GM19468 (cell line): ENCODE measurements around the gene ADGRV1.
A peak's percentile ranks its signal among the peaks of the same experiment; 100 is the strongest.
"Not testable (repeated sequence)": the region's sequence is repeated elsewhere in the genome, so short reads cannot be mapped to it uniquely, and the experiment has no call there.

Experiments used
- ATAC-seq: cut with Tn5 transposase; IDR thresholded peaks from one replicate; pipeline ENCODE4 v1.9.1; 2021; ENCODE audit warnings: mild to moderate bottlenecking, moderate library complexity, moderate number of reproducible peaks; ENCODE audit not compliant: unreplicated experiment; ENCODE audit errors: extremely low read depth

Gene ADGRV1

GRCh38 chr5:91038180-91038808, 479.7 kb downstream of the ADGRV1 start:
- ATAC-seq: no peak

DNA sequence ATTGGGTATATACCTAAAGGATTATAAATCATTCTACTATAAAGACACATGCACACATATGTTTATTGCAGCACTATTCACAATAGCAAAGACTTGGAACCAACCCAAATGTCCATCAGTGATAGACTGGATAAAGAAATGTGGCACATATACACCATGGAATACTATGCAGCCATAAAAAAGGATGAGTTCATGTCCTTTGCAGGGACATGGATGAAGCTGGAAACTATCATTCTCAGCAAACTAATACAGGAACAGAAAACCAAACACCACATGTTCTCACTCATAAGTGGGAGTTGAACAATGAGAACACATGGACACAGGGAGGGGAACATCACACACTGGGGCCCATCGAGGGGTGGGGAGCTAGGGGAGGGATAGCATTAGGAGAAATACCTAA, 482.5 kb downstream of the ADGRV1 start:
- ATAC-seq: not testable (repeated sequence)

- no peak for ATAC-seq
These were observed 483.8 kb downstream of the ADGRV1 start for GRCh38 chr5:91042247-91042935.

DNA sequence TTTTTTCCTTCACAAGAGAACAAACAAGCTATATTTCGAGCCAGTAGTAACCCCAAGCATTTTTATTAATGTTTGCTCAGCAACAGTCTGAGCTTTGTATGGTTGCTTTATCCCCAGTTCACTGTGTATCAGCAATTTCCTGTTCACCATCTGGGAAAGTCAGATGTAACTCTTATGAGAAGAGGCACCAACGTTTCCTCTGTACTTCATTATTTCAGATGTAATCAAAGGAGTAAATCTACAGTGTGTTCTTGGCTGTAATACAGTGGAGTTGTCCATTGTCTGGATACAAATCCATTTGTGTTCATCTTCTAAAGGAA, 484.3 kb downstream of the ADGRV1 start:
- no peak for ATAC-seq

- no peak for ATAC-seq
These were observed 489.5 kb downstream of the ADGRV1 start for GRCh38 chr5:91048073-91048472.

DNA sequence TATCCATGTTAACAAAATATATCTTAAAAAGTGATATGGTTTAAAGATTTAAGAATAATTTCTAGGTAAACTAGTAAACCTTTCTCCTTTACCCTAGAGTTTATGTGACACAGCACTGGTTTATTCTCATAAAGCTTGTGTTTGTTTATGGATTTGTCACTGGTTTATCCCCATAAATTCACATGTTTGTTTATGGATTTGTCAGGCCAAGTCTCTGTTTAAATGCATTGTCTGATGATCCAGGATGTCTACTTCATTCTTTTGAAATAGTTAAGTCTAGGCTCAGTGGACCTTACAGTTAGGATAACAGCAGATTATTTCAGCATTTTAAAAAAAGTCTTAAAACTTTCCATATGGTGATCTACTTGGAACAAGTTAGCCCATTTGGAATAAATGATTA, 490.5 kb downstream of the ADGRV1 start:
- no peak for ATAC-seq

GRCh38 chr5:91049800-91050199, 491.2 kb downstream of the ADGRV1 start:
- ATAC-seq: no peak

DNA sequence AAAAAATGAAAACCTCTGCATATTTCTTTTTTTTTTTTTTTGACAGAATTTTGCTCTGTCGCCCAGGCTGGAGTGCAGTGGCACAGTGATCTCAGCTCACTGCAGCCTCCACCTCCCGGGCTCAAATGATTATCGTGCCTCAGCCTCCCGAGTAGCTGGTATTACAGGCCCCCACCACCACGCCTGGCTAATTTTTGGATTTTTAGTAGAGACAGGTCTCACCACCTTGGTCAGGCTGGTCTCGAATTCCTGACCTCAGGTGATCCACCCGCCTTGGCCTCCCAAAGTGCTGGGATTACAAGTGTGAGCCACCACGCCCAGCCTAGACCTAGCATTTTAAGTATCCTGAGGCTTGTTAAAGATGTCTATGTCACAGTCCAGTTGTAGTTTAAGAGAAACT, 493.8 kb downstream of the ADGRV1 start:
- ATAC-seq: not testable (repeated sequence)

GRCh38 chr5:91052977-91053740, 494.6 kb downstream of the ADGRV1 start:
- no peak for ATAC-seq

DNA sequence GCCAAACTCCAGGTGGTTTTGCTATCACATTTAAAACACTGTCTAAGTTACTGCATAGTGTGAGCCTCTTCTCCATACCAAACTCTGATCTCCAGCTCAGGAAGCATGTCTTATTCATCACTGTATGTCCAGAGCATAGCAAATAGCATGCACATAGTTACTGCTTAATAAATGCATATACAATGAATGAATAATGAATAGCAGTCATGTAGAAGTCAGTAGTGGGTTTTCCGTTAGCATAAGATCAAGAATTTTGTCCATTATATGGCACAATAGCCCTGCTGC, 495.1 kb downstream of the ADGRV1 start:
- ATAC-seq: no peak

DNA sequence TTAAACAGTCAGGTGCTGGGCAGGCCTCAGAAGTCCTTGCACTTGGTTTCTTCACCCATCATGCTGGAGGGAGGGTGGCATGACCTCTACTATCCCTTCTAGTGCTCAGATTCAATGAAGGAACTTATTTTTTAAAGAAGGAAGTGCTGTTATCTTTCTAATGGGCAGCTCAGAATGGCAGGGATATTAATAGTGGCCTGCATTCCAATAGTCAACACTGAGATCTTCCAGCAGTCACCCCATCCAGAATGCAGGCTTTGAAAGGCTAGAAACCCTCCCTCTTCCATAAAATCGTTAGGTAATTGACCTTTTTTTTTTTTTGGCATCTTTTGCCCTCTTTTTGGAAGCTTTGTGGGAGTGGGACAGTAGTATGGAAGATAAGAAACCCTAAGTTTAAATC, 499.6 kb downstream of the ADGRV1 start:
- ATAC-seq: no peak

GRCh38 chr5:91058575-91058974, 500.0 kb downstream of the ADGRV1 start:
- no peak for ATAC-seq

DNA sequence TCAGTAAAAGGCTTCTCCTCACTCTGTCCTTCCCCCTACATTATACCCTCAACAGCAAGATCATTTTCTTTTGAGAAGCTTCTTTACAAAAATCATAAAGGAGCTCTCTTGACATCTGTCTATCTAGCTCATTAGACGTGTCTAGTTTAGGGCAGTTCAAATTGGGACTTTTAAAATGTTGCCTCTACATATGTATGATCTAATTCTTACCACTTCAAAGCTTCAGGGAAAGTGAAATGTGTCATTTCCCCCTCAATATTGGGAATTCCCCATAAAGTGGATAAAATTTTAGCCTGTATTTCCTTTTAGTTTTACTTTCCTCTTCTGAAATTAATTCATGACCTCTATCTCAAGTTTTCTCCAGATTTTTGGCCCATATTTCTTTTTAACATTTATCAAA, 500.8 kb downstream of the ADGRV1 start:
- peak; percentile 80 for ATAC-seq

GRCh38 chr5:91061094-91061493, 502.5 kb downstream of the ADGRV1 start:
- ATAC-seq: no peak

GRCh38 chr5:91061946-91062562, 503.5 kb downstream of the ADGRV1 start:
- ATAC-seq: no peak

GRCh38 chr5:91063098-91063690, 504.6 kb downstream of the ADGRV1 start:
- ATAC-seq: not testable (repeated sequence)

- no peak for ATAC-seq
These were observed 506.9 kb downstream of the ADGRV1 start for GRCh38 chr5:91065496-91065895.

DNA sequence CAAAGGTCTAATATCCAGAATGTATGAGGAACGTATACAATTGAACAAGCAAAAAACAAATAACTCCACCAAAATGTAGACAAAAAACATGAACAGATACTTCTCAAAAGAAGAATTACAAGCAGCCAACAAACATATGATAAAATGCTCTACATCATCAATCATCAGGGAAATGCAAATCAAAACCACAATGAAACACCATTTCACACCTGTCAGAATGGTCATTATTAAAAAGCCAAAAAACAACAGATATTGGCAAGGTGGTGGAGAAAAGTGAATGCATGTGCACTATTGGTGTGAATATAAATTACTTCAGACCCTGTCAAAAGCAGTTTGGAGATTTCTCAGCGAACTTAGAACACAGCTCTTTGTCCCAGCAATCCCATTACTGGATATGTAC, 510.8 kb downstream of the ADGRV1 start:
- ATAC-seq: no peak

DNA sequence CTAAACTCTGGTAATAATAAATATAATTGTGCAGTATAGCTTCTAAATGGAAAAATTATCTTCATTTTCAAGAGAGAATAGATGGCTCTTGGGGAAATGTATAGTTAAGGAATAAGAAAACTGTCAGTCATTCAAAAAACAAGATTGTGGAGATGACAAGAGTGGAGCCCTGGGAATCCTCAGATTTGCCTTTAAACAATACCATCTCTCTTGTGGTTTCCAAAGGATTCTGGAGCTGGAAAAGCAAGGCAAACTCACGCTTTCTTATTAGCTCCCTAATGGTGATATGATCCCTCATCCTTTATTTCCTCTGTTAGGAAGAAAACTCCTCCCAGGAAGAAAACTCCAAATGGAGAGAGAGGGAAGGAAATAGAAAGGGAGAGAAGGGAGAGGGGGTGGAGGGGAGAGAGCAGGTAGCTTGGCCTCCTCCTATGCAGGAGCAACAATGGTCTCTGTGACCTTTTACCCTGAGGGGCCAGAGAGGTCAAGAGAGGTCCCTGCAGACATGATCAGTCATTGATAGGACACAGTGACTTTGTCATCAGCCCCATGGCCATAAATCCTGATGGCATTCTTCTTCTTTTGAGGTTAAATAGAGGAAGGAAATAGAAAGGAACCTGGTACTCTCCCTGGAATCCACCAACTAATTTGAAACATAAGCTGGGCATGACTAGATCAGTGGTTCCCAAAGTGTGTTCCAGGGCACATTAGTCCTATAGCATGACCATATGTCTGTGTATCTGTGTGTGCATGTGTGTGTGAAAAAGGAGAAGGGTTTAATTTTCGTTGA, 512.4 kb downstream of the ADGRV1 start:
- no peak for ATAC-seq

DNA sequence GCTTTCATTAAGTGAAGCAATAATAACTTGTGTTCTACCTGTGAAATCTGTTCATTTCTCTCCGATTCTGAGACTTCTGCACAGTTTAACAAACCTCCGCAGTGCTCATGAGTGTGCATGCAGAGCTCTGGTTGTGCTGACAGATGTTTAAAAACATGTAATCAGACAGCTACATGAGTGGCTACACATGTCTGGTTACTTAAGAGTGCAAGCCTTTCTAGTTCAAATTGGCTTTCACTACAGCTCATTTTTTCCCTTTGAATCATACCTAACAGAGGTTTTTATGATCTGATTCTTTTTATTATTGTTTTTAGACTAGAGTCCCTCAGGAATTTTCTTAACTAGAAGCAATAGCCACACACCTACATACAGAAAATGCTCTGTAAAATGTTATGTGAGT, 514.3 kb downstream of the ADGRV1 start:
- ATAC-seq: no peak
